HG03159 (cell line): ENCODE measurements around the gene GPR61.

Source experiments
- ATAC-seq: cut with Tn5 transposase; IDR thresholded peaks from one replicate; pipeline ENCODE4 v1.9.1; 2021; ENCODE audit warnings: mild to moderate bottlenecking, moderate library complexity; ENCODE audit not compliant: unreplicated experiment

The GPR61 gene, protein sequence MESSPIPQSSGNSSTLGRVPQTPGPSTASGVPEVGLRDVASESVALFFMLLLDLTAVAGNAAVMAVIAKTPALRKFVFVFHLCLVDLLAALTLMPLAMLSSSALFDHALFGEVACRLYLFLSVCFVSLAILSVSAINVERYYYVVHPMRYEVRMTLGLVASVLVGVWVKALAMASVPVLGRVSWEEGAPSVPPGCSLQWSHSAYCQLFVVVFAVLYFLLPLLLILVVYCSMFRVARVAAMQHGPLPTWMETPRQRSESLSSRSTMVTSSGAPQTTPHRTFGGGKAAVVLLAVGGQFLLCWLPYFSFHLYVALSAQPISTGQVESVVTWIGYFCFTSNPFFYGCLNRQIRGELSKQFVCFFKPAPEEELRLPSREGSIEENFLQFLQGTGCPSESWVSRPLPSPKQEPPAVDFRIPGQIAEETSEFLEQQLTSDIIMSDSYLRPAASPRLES

GRCh38 chr1:109539676-109540075, at the start of gene GPR61:
TSS of gene GPR61 (plus strand) at chr1:109539872. CDS start at chr1:109543023, 3,151 bp downstream.
- ATAC-seq: no peak

GRCh38 chr1:109490029-109490933, 49.4 kb upstream of the GPR61 start:
- ATAC-seq: no peak

DNA sequence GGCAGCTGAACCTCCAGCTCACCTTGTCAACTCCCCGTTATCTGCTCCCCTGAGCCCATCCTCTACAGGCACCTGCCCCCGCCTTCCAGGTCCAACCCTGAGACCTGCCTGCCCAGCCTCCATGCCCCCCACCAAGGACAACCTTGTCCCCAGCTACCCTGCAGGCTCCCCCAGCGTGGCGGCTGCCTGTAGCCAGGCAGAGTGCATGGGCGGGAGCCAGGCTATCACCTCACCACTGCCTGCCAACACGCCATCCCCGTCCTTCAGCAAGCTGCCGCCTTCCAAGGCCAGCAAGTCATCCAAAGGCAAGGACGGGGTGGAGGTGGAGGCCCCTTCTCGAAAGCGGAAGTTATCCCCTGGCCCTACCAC, 48.8 kb upstream of the GPR61 start:
- no peak for ATAC-seq

DNA sequence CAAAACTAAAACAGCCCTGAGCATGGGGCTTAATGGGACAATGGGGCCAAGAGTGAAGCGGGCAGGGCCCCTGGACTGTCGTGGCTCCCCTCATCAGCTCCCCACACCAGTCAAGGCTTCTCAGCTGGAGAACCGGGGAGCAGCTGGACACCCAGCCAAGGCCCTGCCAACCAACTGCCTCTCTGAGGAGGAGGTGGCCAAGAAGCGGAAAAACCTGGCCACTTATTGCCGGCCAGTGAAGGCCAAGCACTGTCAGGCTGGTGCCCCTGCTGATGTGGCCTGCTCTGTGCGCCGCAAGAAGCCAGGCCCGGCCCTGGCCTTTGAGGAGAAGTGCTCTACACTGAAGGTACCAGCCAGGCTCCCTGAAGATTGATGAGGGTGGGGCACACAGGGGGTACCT, 48.3 kb upstream of the GPR61 start:
- no peak for ATAC-seq

DNA sequence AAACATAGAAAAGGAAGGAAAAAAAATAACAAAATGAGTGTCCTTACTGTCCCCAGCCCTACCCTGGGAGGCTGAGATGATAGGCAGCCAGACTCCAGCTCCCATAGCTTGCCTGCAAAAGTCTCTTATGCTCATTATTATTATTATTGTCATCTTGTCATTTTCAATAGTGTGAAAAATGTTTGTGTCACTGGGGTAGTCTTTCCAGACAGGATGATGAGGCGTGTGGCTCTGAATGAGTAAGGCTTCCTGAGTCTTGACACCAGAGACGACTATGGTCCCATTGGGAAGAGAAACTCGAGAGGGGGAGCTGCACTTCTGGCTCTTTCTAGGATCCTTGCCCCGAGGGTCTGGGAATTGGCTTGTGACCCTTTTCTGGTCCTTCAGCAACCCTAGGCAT, 46.9 kb upstream of the GPR61 start:
- no peak for ATAC-seq

DNA sequence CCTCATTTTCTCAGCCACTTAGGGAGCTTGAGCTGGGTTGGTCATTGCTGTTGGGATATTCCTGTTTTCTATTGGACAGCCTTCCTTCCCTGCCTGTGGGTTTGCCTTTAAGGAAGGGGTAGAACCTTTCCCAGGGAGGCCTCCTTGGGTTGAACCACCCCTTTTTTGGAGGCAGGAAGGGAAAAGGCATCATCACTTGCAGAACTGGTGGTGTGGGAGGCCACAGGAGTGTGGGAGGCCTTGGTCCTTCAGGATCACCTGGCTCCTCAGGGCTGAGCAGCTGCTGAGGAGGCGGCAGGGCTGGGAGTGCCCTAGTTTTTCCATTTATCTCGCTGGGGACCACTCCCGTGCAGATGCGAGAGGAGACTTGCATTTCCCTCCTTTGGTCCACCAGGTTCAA, 46.4 kb upstream of the GPR61 start:
- ATAC-seq: no peak

- peak; percentile 86 for ATAC-seq
Observed at GRCh38 chr1:109493805-109494539, 45.7 kb upstream of the GPR61 start, which contains the start of gene CYB561D1. TSS of gene CYB561D1 (plus strand) at chr1:109494094. CDS start at chr1:109494140, 46 bp downstream.

DNA sequence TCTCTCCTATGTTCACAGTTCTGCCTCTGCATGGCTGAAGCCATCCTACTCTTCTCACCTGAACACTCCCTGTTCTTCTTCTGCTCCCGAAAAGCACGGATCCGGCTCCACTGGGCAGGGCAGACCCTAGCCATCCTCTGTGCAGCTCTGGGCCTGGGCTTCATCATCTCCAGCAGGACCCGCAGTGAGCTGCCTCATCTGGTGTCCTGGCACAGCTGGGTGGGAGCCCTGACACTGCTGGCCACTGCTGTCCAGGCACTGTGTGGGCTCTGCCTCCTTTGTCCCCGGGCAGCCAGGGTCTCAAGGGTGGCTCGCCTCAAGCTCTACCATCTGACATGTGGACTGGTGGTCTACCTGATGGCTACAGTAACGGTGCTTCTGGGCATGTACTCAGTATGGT, 43.9 kb upstream of the GPR61 start:
- ATAC-seq: no peak

DNA sequence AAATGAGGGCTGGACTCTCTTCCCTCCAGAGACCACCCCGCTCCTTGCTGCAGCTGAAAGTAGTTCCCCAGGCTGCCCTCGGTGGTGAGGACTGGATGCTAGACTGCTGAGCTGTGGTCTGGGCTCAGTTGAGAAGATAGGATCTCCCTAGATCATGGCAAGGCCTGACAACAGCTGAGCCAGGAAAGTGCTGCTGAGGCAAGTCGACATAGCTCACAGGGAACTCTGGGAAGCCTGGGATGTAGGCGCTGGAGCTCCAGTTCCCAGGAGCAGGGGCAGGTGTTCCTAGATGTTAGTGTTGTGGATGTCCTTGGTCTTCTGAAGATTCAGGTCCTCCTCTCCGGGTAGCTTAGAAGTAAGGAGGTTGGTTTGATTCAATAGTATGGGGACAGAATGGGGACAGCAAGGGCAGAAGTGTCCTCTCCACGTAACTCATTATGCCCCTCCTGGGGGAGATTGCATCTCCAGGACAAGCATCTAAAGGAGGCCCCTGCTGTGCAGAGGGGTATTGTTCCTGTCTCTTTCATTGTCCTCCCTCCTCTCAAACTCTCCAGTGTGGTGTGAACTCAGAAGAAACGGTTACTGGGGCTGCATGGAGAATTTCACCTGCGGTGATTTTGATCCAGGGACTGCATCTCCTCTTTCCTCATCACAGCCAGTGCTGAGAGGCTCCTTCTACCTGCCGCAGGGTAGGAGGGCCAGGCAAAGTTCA, 42.1 kb upstream of the GPR61 start:
- no peak for ATAC-seq

DNA sequence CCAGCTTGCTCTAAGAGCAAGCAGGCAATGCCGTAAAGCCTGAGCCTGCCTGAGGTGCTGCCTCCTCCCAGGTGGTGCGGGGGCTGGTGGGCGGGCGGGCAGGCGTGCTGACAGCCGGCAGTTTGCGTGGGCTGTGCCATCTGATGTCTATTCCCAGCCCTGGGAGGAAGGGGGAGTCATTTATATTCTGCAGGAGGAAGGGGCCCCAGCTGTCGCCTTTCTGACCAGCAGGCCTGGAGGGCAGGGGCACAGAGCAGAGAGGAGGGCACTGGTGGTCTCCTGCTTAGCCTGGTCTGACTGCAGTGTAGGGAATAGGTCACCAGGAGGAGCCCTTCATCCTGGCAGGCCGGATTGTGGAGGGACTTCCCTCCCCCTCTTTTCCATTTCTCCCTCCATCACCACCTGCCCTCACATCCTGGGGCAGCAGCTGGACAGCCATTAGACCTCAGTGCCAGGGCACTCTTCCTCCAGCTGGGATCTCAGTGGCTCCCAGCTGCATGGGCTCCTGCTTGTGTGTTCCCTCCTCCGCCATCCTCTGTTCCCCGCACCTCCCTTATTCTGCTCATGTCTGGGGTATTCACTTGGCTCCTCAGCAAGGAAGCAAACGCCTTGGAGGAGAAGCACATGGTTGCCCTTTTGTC, 41.4 kb upstream of the GPR61 start:
- no peak for ATAC-seq

DNA sequence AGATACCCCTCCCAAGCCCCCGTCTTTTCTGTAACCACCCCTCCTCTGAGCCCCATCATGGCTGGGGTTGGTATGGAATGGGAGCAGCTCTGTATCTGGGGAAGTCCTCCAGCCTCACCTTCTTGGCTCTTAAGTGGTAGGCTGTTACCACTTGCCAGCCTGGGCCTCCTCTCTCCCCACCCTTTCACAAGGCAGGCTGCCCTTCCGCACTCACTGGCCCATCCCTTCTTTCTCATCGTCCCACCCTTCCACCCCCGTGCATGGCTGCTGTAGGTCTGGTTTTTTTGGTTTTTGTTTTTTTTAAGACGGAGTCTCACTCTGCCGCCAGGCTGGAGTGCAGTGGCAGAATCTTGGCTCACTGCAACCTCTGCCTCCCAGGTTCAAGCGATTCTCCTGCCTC, 40.6 kb upstream of the GPR61 start:
- ATAC-seq: no peak

- ATAC-seq: no peak
Observed at GRCh38 chr1:109499661-109500536, 39.8 kb upstream of the GPR61 start.

- ATAC-seq: no peak
Observed at GRCh38 chr1:109500941-109501381, 38.7 kb upstream of the GPR61 start.

- ATAC-seq: no peak
Observed at GRCh38 chr1:109501644-109502363, 37.9 kb upstream of the GPR61 start.

DNA sequence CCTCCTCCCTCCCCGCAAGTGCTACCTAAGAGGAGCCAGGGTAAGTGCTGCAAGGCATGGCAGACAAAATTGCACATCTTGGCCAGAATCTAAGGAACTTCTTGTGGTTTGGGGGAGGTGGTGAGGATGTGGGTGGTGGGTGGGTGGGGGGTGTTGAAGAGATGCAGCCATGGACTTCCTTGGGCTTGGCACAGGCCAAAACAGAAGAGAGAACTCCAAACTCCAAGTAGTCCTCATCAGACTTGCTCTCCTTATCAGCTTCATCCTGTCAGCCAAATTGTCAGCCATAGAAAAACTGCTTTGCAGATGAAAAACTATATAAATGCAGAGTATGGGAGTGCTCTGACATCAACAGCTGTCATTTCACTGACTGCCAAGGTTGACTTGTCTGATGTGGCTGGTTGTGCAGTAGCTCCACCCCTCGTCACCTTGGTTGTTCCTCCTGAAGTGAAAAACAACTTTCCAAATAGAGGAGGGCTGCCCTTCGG, 37.3 kb upstream of the GPR61 start:
- no peak for ATAC-seq

- ATAC-seq: no peak
Observed at GRCh38 chr1:109503935-109504334, 35.7 kb upstream of the GPR61 start.

DNA sequence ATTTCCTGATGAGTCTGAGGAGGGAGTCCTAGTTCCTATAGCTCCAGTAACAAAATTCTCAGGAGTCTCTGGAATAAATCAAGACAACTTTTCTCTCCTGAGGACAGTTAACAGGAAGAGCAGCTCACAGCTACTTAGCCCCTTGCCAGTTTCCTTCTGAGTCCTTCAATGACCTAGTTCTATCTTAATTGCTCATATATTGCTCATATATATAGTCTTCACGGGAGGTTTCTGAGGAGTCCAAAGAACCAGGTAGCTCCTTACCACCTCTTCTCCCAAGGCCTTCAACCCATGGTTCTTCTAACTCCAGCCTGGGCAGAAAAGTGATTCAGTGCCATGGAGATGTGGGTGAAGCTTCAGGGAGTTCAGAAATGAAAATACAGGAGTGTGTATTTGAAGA, 34.7 kb upstream of the GPR61 start:
- ATAC-seq: no peak
